Panc1 (cell line): Measurements from ENCODE around the gene AKR1B1.

ENCODE experiments used
- CTCF ChIP-seq: fragments of 450-650 bp; IDR thresholded peaks from 2 replicates; pipeline ENCODE4 v1.5.1; 2017; ENCODE audit warnings: mild to moderate bottlenecking
- POLR2AphosphoS5 ChIP-seq: IDR thresholded peaks from 2 replicates; pipeline ENCODE4 v1.6.1; 2012; ENCODE audit warnings: mild to moderate bottlenecking, low read depth, low read length, moderate library complexity
- REST ChIP-seq, 2 experiments: IDR thresholded peaks; 2 replicates each; pipeline ENCODE4 v1.6.1; 2011 to 2012; ENCODE audit warnings: low read depth in 2 of 2, control low read depth in 1 of 2, low read length in 1 of 2, mild to moderate bottlenecking in 1 of 2, moderate library complexity in 1 of 2; ENCODE audit not compliant: insufficient read depth in 1 of 2
- SIN3A ChIP-seq: IDR thresholded peaks from 2 replicates; pipeline ENCODE4 v1.6.1; 2012; ENCODE audit warnings: low read depth, mild to moderate bottlenecking, low read length, moderate library complexity, borderline replicate concordance; ENCODE audit not compliant: insufficient read depth
- TCF7L2 ChIP-seq: IDR thresholded peaks from 2 replicates; pipeline ENCODE4 v1.6.1; 2011; ENCODE audit warnings: mild to moderate bottlenecking, low read depth, low read length, inconsistent platforms

- TF ChIP-seq POLR2AphosphoS5 (no peak), CTCF (no peak), REST (IDR thresholded peaks at IDR 0.05; ENCODE audit: insufficient read depth in 1 of 2, low read depth in 2 of 2, low read length in 1 of 2) (no peak), SIN3A (no peak), TCF7L2 (no peak)
Observed at GRCh38 chr7:134443396-134444070, 15.4 kb downstream of the AKR1B1 start.
